Left lung (tissue), 10 donors: ENCODE data around the gene SERPINE3. TPM values are rescaled to one million over a fixed set of nuclear protein-coding genes. Genes with fewer than 3 reads are reported as not detected.

Source experiments
- ATAC-seq: fragments of 200-7000 bp; cut with Tn5 transposase; one replicate; pipeline ENCODE4 v1.9.1; 2020; ENCODE audit warnings: moderate library complexity
- DNase-seq, 4 donors: peaks; one replicate each; pipeline ENCODE4 v3.0.0-alpha.2; 2013 to 2020
- H3K27ac ChIP-seq, 2 donors: fragments of 200-600 bp; sonication (generic) in 1 of 2; one replicate each; pipeline versions ENCODE4 v1.5.0 to v1.8.0; 2020 to 2021
- H3K27me3 ChIP-seq, 2 donors: fragments of 200-600 bp; sonication (generic) in 1 of 2; one replicate each; pipeline versions ENCODE4 v1.5.0 to v1.8.0; 2020 to 2021
- H3K36me3 ChIP-seq, 2 donors: fragments of 200-600 bp; sonication (generic) in 1 of 2; one replicate each; pipeline versions ENCODE4 v1.5.0 to v1.8.0; 2020 to 2021
- H3K4me1 ChIP-seq, 2 donors: fragments of 200-600 bp; one replicate each; pipeline ENCODE4 v1.8.0; 2021
- H3K4me3 ChIP-seq, 2 donors: fragments of 200-600 bp; sonication (generic) in 1 of 2; one replicate each; pipeline versions ENCODE4 v1.5.0 to v1.8.0; 2020 to 2021; ENCODE audit warnings: mild to moderate bottlenecking in 1 of 2
- H3K9me3 ChIP-seq, 2 donors: fragments of 200-600 bp; sonication (generic) in 1 of 2; one replicate each; pipeline versions ENCODE4 v1.5.0 to v1.8.0; 2020 to 2021
- CTCF ChIP-seq, 2 donors: fragments of 200-600 bp; sonication (generic) in 1 of 2; IDR thresholded peaks; one replicate each; pipeline versions ENCODE4 v1.5.0 to v1.8.0; 2021; ENCODE audit warnings: antibody characterized with exemption in 2 of 2
- intact Hi-C, 2 donors: fragments of 100-400 bp; cut with DNase I; formaldehyde crosslinking; loops; one replicate each; pipeline versions ENCODE4 v1.11.2 to v1.14.2; 2022
- microRNA-seq, 2 donors: library from miRNA; unstranded; fragments of <30 nt; microRNA quantifications; one replicate each; pipeline ENCODE4, GENCODE V29; 2019
- polyA plus RNA-seq, 6 donors: library from polyadenylated mRNA; unstranded; fragments of 120-200 nt; gene quantifications; one replicate each; pipeline ENCODE4 v1.2.1, GENCODE V29; 2013; ENCODE audit not compliant: insufficient read length in 6 of 6
- total RNA-seq, 2 donors: library from RNA; stranded (reverse); fragmentation: NEBNext Ultra II Directional; extraction: Animal tissue kit (Norgen Biotek cat#: 25700); gene quantifications; one replicate each; pipeline ENCODE4 v1.2.1, GENCODE V29; 2021
- donor health status: DM: no; HTN: yes; CAD: no.
- donor health status: DM: no; HTN: no; CAD: no.

The SERPINE3 gene
- total and polyA plus RNA-seq, 8 donors = 0.52 to 1.2 (median 0.95) TPM; not detected in 2

GRCh38 chr13:51396352-51396751 lies 56.9 kb downstream of the SERPINE3 start:
- peak; percentile 17 for ATAC-seq

GRCh38 chr13:51397262-51397941 lies 57.9 kb downstream of the SERPINE3 start:
- no peak overlapping the region for H3K4me3 ChIP-seq
- no peak for TF ChIP-seq CTCF (IDR thresholded peaks at IDR 0.05)
- H3K27me3 ChIP-seq = no peaks in the 10 kb centered on the region
- DNase-seq (peak in 1 of 4 donors; percentile 6), ATAC-seq (peak; percentile 84)
- peaks cover 0 to 21% of the 10 kb centered on the region in 2 donors for H3K4me1 ChIP-seq
- H3K27ac ChIP-seq = no peak overlapping the region
- intact Hi-C loops = no loop called here
- H3K36me3 ChIP-seq = peaks cover 0 to 8% of the 10 kb centered on the region in 2 donors
- H3K9me3 ChIP-seq = no peaks in the 10 kb centered on the region

More at GRCh38 chr13:51396352-51396751, 56.9 kb downstream of the SERPINE3 start:
- no peaks in the 10 kb centered on the region for H3K9me3 ChIP-seq
- no peak overlapping the region for H3K4me3 ChIP-seq
- no peaks in the 10 kb centered on the region for H3K27me3 ChIP-seq
- H3K4me1 ChIP-seq = peaks cover 0 to 21% of the 10 kb centered on the region in 2 donors
- no peak for DNase-seq
- intact Hi-C loops = no loop called here
- H3K27ac ChIP-seq = no peak overlapping the region
- peaks cover 0 to 10% of the 10 kb centered on the region in 2 donors for H3K36me3 ChIP-seq
- no peak for TF ChIP-seq CTCF (IDR thresholded peaks at IDR 0.05)

GRCh38 chr13:51405176-51405575 lies 65.7 kb downstream of the SERPINE3 start:
- no peaks in the 10 kb centered on the region for H3K9me3 ChIP-seq
- intact Hi-C loops = no loop called here
- DNase-seq (no peak), ATAC-seq (no peak)
- H3K27ac ChIP-seq = peak overlapping the region in 1 of 2 donors; percentile 37
- no peak overlapping the region for H3K4me3 ChIP-seq
- H3K36me3 ChIP-seq = no peaks in the 10 kb centered on the region
- H3K4me1 ChIP-seq = peaks cover 0 to 9% of the 10 kb centered on the region in 2 donors
- H3K27me3 ChIP-seq = no peaks in the 10 kb centered on the region
- no peak for TF ChIP-seq CTCF (IDR thresholded peaks at IDR 0.05)

GRCh38 chr13:51412431-51412830 lies 72.9 kb downstream of the SERPINE3 start:
- no peak overlapping the region for H3K4me3 ChIP-seq
- peaks cover 0 to 8% of the 10 kb centered on the region in 2 donors for H3K36me3 ChIP-seq
- peaks cover 0 to 4% of the 10 kb centered on the region in 2 donors for H3K9me3 ChIP-seq
- no peaks in the 10 kb centered on the region for H3K27me3 ChIP-seq
- DNase-seq = peak in 1 of 4 donors; percentile 13
- no peak overlapping the region for H3K27ac ChIP-seq
- TF ChIP-seq CTCF (IDR thresholded peaks at IDR 0.05) = no peak
- ATAC-seq = peak; percentile 59
- no peaks in the 10 kb centered on the region for H3K4me1 ChIP-seq
- intact Hi-C loops = no loop called here

Small RNA genes lying within 50 kb of the gene (microRNA-seq; reads per million reads assigned to microRNA genes)
- gene MIR5693 = 0 reads per million in 2 donors

Other genes with a start within 250 kb of the SERPINE3 start
- under 1 TPM in 1 of 2 donors, not detected in 1; 0.16 TPM for gene C13orf42, start 228.4 kb upstream of the SERPINE3 start, total RNA-seq
- gene C13orf42, start 228.4 kb upstream of the SERPINE3 start, polyA plus RNA-seq = under 1 TPM in 2 of 6 donors, not detected in 4; 0.14 to 0.19 TPM
- 1 to 10 TPM; 2.4 to 4.1 TPM for gene FAM124A, start 117.3 kb upstream of the SERPINE3 start, total RNA-seq
- 1 to 10 TPM; 4.7 to 9.3 (median 5.9) TPM for gene FAM124A, start 117.3 kb upstream of the SERPINE3 start, polyA plus RNA-seq
- 10 to 100 TPM; 25.0 to 37.4 TPM for gene INTS6, start 113.3 kb downstream of the SERPINE3 start, total RNA-seq
- 10 to 100 TPM; 40.2 to 47.3 (median 42.8) TPM for gene INTS6, start 113.3 kb downstream of the SERPINE3 start, polyA plus RNA-seq
- 10 to 100 TPM in 1 of 2 donors, 1 to 10 TPM in 1; 9.7 to 15.4 TPM for gene WDFY2, start 244.8 kb downstream of the SERPINE3 start, total RNA-seq
- 10 to 100 TPM; 20.9 to 33.3 (median 25.1) TPM for gene WDFY2, start 244.8 kb downstream of the SERPINE3 start, polyA plus RNA-seq